Measurements from ENCODE around the gene ANKIB1. TPM values are rescaled to one million over a fixed set of nuclear protein-coding genes. Genes with fewer than 3 reads are reported as not detected.
A peak's percentile ranks its signal among the peaks of the same experiment; 100 is the strongest.
"Not testable (repeated sequence)": the region's sequence is repeated elsewhere in the genome, so short reads cannot be mapped to it uniquely, and the experiment has no call there.

ANKIB1 gene
- polyA plus RNA-seq, 4 donors, result 35.1 to 56.0 (median 44.9) TPM

- no peak for DNase-seq (ENCODE audit: low read depth in 4 of 4, low spot score in 2 of 4)
Measured at GRCh38 chr7:92436612-92437445, 191.1 kb downstream of the ANKIB1 start.

GRCh38 chr7:92437956-92438491 lies 192.2 kb downstream of the ANKIB1 start:
- no peak for DNase-seq (ENCODE audit: low read depth in 4 of 4, low spot score in 2 of 4)

- DNase-seq (ENCODE audit: low read depth in 4 of 4, low spot score in 2 of 4), result not testable (repeated sequence)
Measured at GRCh38 chr7:92442720-92443119, 196.9 kb downstream of the ANKIB1 start.

GRCh38 chr7:92446869-92447344 lies 201.1 kb downstream of the ANKIB1 start:
- DNase-seq (ENCODE audit: low read depth in 4 of 4, low spot score in 2 of 4), result peak in 1 of 4 donors; percentile 81

- peak in 3 of 4 donors; percentile 63 to 89 (median 81) for DNase-seq (ENCODE audit: low read depth in 4 of 4, low spot score in 2 of 4)
Measured at GRCh38 chr7:92447345-92448204, 201.8 kb downstream of the ANKIB1 start, which contains the start of gene GATAD1. GATAD1 (plus strand) TSS chr7:92447482; CDS start chr7:92447730, 248 bp downstream.

GRCh38 chr7:92448205-92448747 lies 202.5 kb downstream of the ANKIB1 start:
- DNase-seq (ENCODE audit: low read depth in 4 of 4, low spot score in 2 of 4), result peak in 3 of 4 donors; percentile 47 to 65 (median 55)

Other genes starting within 250 kb of the ANKIB1 start
- gene CYP51A1, start 111.5 kb upstream of the ANKIB1 start, polyA plus RNA-seq (ENCODE audit: insufficient read length in 4 of 4), result 10 to 100 TPM; 67.8 to 82.5 (median 74.7) TPM
- under 1 TPM; 0.11 to 0.95 (median 0.34) TPM for gene LRRD1, start 66.8 kb upstream of the ANKIB1 start, polyA plus RNA-seq (ENCODE audit: insufficient read length in 4 of 4)
- gene KRIT1, start 60 bp upstream of the ANKIB1 start, polyA plus RNA-seq (ENCODE audit: insufficient read length in 4 of 4), result 10 to 100 TPM; 41.7 to 64.6 (median 48.8) TPM
- 10 to 100 TPM; 29.5 to 74.9 (median 44.2) TPM for gene GATAD1, start 201.5 kb downstream of the ANKIB1 start, polyA plus RNA-seq (ENCODE audit: insufficient read length in 4 of 4)
- 1 to 10 TPM in 2 of 4 donors, under 1 TPM in 2; 0.30 to 2.9 (median 1.4) TPM for gene ERVW-1, start 232.0 kb downstream of the ANKIB1 start, polyA plus RNA-seq (ENCODE audit: insufficient read length in 4 of 4)